ENCODE measurements around the gene CLIC4. TPM values are rescaled to one million over a fixed set of nuclear protein-coding genes. Genes with fewer than 3 reads are reported as not detected.
"Not testable (repeated sequence)": the region's sequence is repeated elsewhere in the genome, so short reads cannot be mapped to it uniquely, and the experiment has no call there.

Gene CLIC4
- total RNA-seq, 1 donor from 2014 or later = 99.2 TPM

DNA sequence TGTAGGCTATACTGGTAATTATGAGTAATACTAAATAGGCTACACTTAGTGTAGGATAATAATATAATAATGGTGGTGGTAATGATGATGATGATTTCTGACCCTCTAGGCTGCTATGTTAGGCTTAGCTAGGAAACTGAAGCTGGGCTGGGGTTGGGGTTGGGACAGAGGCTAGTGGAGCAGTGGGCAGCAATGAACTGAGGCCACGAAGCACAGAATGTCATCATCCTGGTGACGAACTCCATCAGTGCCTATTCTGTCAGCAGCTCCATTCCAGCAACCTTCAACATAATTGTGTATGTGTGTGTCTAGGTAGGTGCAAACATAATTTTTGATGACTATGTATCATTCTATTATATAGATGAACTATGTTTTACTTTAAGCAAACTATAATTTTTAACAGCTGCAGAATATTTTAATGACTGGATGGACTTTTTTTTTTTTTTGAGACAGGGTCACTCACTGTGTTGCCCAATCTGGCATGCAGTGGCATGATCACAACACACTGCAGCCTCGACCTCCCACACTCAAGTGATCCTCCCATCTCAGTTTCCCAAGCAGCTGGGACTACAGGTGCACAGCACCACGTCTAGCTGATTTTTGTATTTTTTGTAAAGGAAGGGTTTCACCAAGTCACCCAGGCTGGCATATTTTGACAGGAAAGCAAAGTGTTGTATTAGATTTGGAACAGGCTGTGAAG, 12.9 kb upstream of the CLIC4 start:
- H3K27me3 ChIP-seq (ENCODE audit: control insufficient read depth in 3 of 3, insufficient read depth in 3 of 3, low read length in 3 of 3) = no peaks in the 10 kb centered on the region
- H3K4me3 ChIP-seq (ENCODE audit: low read length in 3 of 3) = no peak overlapping the region
- H3K36me3 ChIP-seq (ENCODE audit: control insufficient read depth in 3 of 3, insufficient read depth in 3 of 3, low read length in 3 of 3) = no peaks in the 10 kb centered on the region
- no peak overlapping the region for H3K27ac ChIP-seq (ENCODE audit: low read depth, low read length)
- H3K9me3 ChIP-seq (ENCODE audit: control insufficient read depth in 3 of 3, low read length in 3 of 3) = no peaks in the 10 kb centered on the region
- peaks cover 20 to 22% (median 22%) of the 10 kb centered on the region in 3 donors for H3K4me1 ChIP-seq (ENCODE audit: control insufficient read depth in 3 of 3, insufficient read depth in 3 of 3, low read length in 3 of 3)
- no peak overlapping the region for H3K9ac ChIP-seq (ENCODE audit: low read depth in 1 of 3, low read length in 3 of 3)

DNA sequence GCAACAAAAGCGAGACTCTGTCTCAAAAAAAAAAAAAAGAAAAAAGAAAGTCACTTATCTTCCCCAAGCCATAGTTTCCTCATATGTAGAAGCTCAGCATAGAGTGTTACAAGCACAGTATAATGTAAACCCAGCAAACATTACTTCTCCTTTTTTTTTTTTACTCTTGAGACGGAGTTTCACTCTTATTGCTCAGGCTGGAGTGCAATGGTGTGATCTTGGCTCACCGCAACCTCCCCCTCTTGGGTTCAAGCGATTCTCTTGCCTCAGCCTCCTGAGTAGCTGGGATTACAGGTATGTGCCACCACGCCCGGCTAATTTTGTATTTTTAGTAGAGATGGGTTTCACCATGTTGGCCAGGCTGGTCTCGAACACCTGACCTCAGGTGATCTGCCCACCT, 11.9 kb upstream of the CLIC4 start:
- not testable (repeated sequence) for H3K9me3 ChIP-seq (ENCODE audit: control insufficient read depth in 3 of 3, low read length in 3 of 3); H3K4me3 ChIP-seq (ENCODE audit: low read length in 3 of 3); H3K27ac ChIP-seq (ENCODE audit: low read depth, low read length); H3K27me3 ChIP-seq (ENCODE audit: control insufficient read depth in 3 of 3, insufficient read depth in 3 of 3, low read length in 3 of 3); H3K9ac ChIP-seq (ENCODE audit: low read depth in 1 of 3, low read length in 3 of 3); H3K36me3 ChIP-seq (ENCODE audit: control insufficient read depth in 3 of 3, insufficient read depth in 3 of 3, low read length in 3 of 3)
- H3K4me1 ChIP-seq (ENCODE audit: control insufficient read depth in 3 of 3, insufficient read depth in 3 of 3, low read length in 3 of 3) = peaks cover 18 to 22% (median 20%) of the 10 kb centered on the region in 3 donors

DNA sequence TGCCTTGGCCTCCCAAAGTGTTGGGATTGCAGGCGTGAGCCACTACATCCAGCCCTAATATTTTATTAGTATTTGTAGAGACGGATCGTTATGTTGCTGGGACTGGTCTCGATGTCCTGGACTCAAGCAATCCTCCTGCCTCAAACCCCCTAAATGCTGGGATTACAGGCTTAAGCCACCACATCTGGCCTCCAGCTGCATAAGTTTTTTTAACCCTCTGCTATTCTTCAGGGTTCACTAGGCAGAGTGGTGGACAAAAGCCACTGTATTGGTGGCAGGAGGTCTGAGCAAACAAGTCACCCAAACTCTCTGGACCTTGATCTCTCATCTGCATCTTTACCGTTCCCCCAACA, 10.1 kb upstream of the CLIC4 start:
- H3K4me3 ChIP-seq (ENCODE audit: low read length in 3 of 3) = no peak overlapping the region
- H3K4me1 ChIP-seq (ENCODE audit: control insufficient read depth in 3 of 3, insufficient read depth in 3 of 3, low read length in 3 of 3) = peaks cover 18 to 22% (median 20%) of the 10 kb centered on the region in 3 donors
- no peaks in the 10 kb centered on the region for H3K27me3 ChIP-seq (ENCODE audit: control insufficient read depth in 3 of 3, insufficient read depth in 3 of 3, low read length in 3 of 3)
- no peaks in the 10 kb centered on the region for H3K9me3 ChIP-seq (ENCODE audit: control insufficient read depth in 3 of 3, low read length in 3 of 3)
- no peak overlapping the region for H3K9ac ChIP-seq (ENCODE audit: low read depth in 1 of 3, low read length in 3 of 3)
- H3K36me3 ChIP-seq (ENCODE audit: control insufficient read depth in 3 of 3, insufficient read depth in 3 of 3, low read length in 3 of 3) = no peaks in the 10 kb centered on the region
- H3K27ac ChIP-seq (ENCODE audit: low read depth, low read length) = no peak overlapping the region

DNA sequence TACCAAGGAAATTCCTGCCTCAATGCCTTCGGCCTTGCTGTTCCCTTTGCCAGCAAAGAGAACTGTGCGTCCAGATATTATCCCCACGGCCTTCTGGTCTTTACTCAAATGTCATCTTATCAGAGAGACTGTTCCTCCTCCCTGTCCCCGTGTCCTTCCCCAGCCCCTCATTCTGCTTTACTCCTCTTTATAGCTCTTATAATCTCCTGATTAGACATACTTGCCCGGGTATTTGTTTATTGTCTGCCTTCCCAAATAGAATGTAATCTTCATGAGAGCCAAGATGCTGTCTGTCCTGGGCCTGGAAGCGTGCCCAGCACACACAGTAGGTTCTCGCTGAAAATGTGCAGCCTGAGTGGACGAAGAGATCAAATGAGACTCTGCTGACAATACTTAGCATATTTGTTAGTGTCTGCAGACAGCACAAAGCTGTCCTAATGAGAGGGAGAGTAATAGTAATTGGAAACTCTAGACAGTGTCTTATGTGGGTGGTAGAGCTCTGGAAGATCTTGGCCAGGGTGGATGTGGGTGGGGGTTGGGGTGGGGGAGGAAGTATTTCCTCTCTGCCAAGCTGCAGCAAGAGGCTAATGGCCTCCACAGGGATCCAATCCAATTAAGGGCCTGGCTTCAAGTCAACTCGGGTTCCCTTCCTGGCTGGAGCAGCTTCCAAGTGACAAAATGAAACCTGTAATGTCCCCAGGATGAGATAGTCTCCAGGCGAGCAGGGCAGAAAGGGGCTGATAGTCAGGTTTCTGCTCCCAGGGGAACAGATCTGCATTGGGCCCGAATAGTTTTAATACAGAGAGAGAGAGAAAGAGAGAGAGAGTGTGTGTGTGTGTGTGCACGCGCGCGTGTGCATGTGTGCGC, 9.5 kb upstream of the CLIC4 start:
- no peaks in the 10 kb centered on the region for H3K9me3 ChIP-seq (ENCODE audit: control insufficient read depth in 3 of 3, low read length in 3 of 3)
- no peaks in the 10 kb centered on the region for H3K36me3 ChIP-seq (ENCODE audit: control insufficient read depth in 3 of 3, insufficient read depth in 3 of 3, low read length in 3 of 3)
- H3K27ac ChIP-seq (ENCODE audit: low read depth, low read length) = no peak overlapping the region
- no peaks in the 10 kb centered on the region for H3K27me3 ChIP-seq (ENCODE audit: control insufficient read depth in 3 of 3, insufficient read depth in 3 of 3, low read length in 3 of 3)
- peak overlapping the region; percentile 60 to 66 (median 61) for H3K4me3 ChIP-seq (ENCODE audit: low read length in 3 of 3)
- H3K4me1 ChIP-seq (ENCODE audit: control insufficient read depth in 3 of 3, insufficient read depth in 3 of 3, low read length in 3 of 3) = peaks cover 14 to 19% (median 15%) of the 10 kb centered on the region in 3 donors
- peak overlapping the region; percentile 29 to 45 (median 40) for H3K9ac ChIP-seq (ENCODE audit: low read depth in 1 of 3, low read length in 3 of 3)

DNA sequence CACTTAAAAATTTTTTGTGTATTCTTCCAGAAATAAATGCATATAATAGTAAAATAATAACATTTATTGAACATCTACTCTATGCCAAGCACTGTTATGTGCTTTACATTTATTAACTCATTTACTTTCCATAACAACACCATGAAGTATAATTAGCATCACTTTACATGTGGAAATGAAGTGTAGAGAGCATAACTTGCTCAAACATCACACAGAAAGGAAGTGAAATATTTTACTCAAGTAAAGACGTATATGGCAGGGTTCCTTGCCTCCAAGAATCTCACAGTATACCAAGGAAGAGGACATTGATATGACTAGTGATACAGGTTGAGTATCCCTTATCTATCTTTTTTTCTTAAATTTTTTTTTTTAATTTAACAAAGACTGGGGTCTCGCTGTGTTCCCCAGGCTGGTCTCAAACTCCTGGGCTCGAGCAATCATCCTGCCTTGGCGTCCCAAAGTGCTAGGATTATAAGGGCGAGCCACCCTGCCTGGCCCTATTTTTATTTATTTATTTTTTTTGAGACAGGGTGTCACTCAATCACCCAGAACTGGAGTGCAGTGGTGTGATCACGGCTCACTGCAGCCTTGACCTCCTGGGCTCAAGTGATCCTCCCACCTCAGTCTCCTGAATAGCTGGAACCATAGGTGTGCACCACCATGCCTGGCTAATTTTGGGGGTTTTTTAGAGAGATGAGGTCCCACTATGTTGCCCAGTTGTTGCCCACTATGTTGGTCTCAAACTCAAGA, 7.7 kb upstream of the CLIC4 start:
- Histone ChIP-seq H3K9ac (ENCODE audit: low read depth in 1 of 3, low read length in 3 of 3) (no peak overlapping the region), H3K27me3 (ENCODE audit: control insufficient read depth in 3 of 3, insufficient read depth in 3 of 3, low read length in 3 of 3) (no peaks in the 10 kb centered on the region), H3K4me1 (ENCODE audit: control insufficient read depth in 3 of 3, insufficient read depth in 3 of 3, low read length in 3 of 3) (peaks cover 10 to 16% (median 11%) of the 10 kb centered on the region in 3 donors), H3K4me3 (ENCODE audit: low read length in 3 of 3) (no peak overlapping the region), H3K36me3 (ENCODE audit: control insufficient read depth in 3 of 3, insufficient read depth in 3 of 3, low read length in 3 of 3) (no peaks in the 10 kb centered on the region), H3K9me3 (ENCODE audit: control insufficient read depth in 3 of 3, low read length in 3 of 3) (no peaks in the 10 kb centered on the region), H3K27ac (ENCODE audit: low read depth, low read length) (no peak overlapping the region)

DNA sequence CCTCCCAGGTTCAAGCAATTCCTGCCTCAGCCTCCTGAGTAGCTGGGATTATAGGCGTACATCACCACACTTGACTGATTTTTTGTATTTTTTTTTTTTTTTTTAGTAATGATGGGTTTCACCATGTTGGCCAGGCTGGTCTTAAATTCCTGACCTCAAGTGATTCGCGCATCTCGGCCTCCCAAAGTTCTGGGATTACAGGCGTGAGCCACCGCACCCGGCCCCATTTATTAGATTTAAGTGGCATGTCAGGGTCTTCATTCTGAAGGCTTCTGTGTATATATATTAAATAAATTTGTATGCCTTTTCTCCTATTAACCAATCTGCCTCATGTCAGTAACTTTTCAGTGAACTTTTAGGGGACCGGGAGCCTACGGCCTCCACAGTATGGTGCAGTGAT, 6.0 kb upstream of the CLIC4 start:
- Histone ChIP-seq H3K27me3 (ENCODE audit: control insufficient read depth in 3 of 3, insufficient read depth in 3 of 3, low read length in 3 of 3) (no peaks in the 10 kb centered on the region), H3K36me3 (ENCODE audit: control insufficient read depth in 3 of 3, insufficient read depth in 3 of 3, low read length in 3 of 3) (no peaks in the 10 kb centered on the region), H3K27ac (ENCODE audit: low read depth, low read length) (no peak overlapping the region), H3K9me3 (ENCODE audit: control insufficient read depth in 3 of 3, low read length in 3 of 3) (no peaks in the 10 kb centered on the region), H3K9ac (ENCODE audit: low read depth in 1 of 3, low read length in 3 of 3) (no peak overlapping the region), H3K4me3 (ENCODE audit: low read length in 3 of 3) (no peak overlapping the region), H3K4me1 (ENCODE audit: control insufficient read depth in 3 of 3, insufficient read depth in 3 of 3, low read length in 3 of 3) (peaks cover 13 to 21% (median 15%) of the 10 kb centered on the region in 3 donors)

DNA sequence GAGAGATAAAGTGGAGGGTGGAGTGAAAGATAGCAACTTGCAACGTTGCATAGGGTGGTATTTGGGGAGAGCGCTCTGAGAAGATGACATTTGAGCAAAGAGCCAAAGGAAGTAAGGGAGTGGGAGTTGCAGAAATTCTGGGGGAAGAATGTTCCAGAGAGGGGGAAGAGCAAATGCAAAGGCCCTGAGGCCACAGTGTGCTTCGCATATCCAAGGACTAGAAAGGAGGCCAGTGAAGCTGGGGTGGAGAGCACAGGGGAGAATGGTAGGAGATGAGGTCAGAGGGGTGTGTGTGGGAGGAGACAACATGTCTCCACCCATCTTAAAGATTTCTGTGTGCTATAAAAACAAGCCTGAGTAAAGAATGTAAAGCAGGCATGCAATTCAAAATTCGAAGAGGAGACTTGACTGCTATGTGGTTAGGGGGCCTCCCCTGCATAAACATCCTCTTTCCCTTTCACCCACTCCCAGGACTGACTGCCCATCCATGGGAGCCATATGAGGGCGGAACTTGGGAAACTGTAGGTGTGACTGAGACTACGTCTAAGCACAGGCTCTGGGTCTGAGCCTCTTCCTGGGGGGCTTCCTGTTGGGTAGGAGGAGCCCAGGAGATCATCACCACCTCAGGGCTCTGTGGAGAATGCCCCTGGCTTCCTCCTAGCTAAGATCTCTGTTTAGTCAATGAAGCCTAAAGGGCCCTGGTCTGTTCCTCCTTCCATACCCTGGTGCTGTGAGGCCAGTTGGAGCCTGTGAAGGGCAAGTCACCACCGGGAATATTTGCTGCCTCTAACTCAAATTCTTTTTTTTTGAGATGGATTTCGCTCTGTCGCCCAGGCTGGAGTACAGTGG, 2.9 kb upstream of the CLIC4 start:
- Histone ChIP-seq H3K27ac (ENCODE audit: low read depth, low read length) (no peak overlapping the region), H3K9me3 (ENCODE audit: control insufficient read depth in 3 of 3, low read length in 3 of 3) (no peaks in the 10 kb centered on the region), H3K4me3 (ENCODE audit: low read length in 3 of 3) (no peak overlapping the region), H3K27me3 (ENCODE audit: control insufficient read depth in 3 of 3, insufficient read depth in 3 of 3, low read length in 3 of 3) (no peaks in the 10 kb centered on the region), H3K36me3 (ENCODE audit: control insufficient read depth in 3 of 3, insufficient read depth in 3 of 3, low read length in 3 of 3) (no peaks in the 10 kb centered on the region), H3K9ac (ENCODE audit: low read depth in 1 of 3, low read length in 3 of 3) (no peak overlapping the region), H3K4me1 (ENCODE audit: control insufficient read depth in 3 of 3, insufficient read depth in 3 of 3, low read length in 3 of 3) (peaks cover 3 to 10% (median 6%) of the 10 kb centered on the region in 3 donors)

DNA sequence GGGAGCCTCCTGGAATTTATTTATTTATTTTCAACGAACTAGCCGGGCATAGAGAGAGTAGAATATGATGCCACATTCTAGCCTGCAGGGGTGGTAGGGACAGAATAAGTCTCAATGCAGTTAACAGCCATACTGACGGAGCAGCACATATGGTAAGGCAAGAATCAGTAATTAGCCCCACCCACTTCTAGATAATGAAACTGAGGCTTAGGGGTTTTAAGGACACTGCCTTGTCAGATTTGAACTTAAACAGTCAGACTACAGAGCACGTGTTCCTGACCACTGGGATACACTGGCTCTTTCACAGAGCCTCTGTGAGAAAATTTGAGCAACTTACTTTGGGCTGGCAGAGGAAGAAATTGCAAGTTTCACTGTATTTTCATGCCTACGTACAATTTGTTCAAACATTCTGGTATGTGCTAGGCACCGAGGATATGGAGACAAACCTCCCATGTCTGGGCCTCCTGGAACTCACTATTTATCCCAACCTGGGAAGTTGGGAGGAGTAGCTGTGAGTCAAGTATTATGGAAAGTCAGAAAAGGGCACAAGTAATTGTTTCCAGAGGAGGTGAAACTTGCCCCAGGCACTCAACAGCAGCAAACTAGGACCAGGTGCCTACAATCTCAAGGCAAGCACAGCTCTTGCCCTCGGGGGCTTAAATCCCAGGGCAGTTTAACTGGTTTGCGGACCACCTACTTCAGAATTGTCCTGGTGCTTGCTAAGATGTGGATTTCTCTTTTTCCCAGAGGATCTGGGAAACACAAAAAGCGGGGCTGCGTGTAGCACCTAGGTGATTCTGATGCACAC, 1.6 kb upstream of the CLIC4 start:
- Histone ChIP-seq H3K36me3 (ENCODE audit: control insufficient read depth in 3 of 3, insufficient read depth in 3 of 3, low read length in 3 of 3) (no peaks in the 10 kb centered on the region), H3K4me3 (ENCODE audit: low read length in 3 of 3) (no peak overlapping the region), H3K4me1 (ENCODE audit: control insufficient read depth in 3 of 3, insufficient read depth in 3 of 3, low read length in 3 of 3) (peaks cover 3 to 10% (median 6%) of the 10 kb centered on the region in 3 donors), H3K27me3 (ENCODE audit: control insufficient read depth in 3 of 3, insufficient read depth in 3 of 3, low read length in 3 of 3) (no peaks in the 10 kb centered on the region), H3K9me3 (ENCODE audit: control insufficient read depth in 3 of 3, low read length in 3 of 3) (no peaks in the 10 kb centered on the region), H3K9ac (ENCODE audit: low read depth in 1 of 3, low read length in 3 of 3) (no peak overlapping the region), H3K27ac (ENCODE audit: low read depth, low read length) (peak overlapping the region; percentile 15)
